Keratinocyte (primary cell): ENCODE measurements around the gene FUT8. TPM values are rescaled to one million over a fixed set of nuclear protein-coding genes. Genes with fewer than 3 reads are reported as not detected.

ENCODE experiments used
- DNase-seq: peaks from one replicate; pipeline ENCODE4 v3.0.0-alpha.2; 2011; ENCODE audit warnings: low read depth, missing footprints, low spot score
- FAIRE-seq: peaks from 2 replicates; lab custom pipeline; 2011; peaks lifted over from hg19 to GRCh38; lab: Jason Lieb, UNC
- H2AFZ ChIP-seq: 2 replicates; pipeline ENCODE4 v1.6.0; 2012; ENCODE audit warnings: low read length, control low read depth, inconsistent platforms; ENCODE audit not compliant: control insufficient read depth
- H3K27ac ChIP-seq: 2 replicates; pipeline ENCODE4 v1.5.1; 2011; ENCODE audit warnings: low read length; ENCODE audit not compliant: control insufficient read depth, insufficient read depth
- H3K27me3 ChIP-seq: 3 replicates; pipeline ENCODE4 v1.6.0; 2011; ENCODE audit warnings: low read length; ENCODE audit not compliant: control insufficient read depth, insufficient read depth; ENCODE audit errors: extremely low read depth
- H3K36me3 ChIP-seq, 2 experiments: 2 replicates in 1 of 2; 3 replicates in 1 of 2; pipeline ENCODE4 v1.5.1; 2011; ENCODE audit warnings: low read length in 2 of 2, mild to moderate bottlenecking in 1 of 2; ENCODE audit not compliant: control insufficient read depth in 2 of 2, insufficient read depth in 2 of 2; ENCODE audit errors: extremely low read depth in 1 of 2
- H3K4me1 ChIP-seq: 3 replicates; pipeline ENCODE4 v1.5.1; 2011; ENCODE audit warnings: low read length; ENCODE audit not compliant: control insufficient read depth, insufficient read depth; ENCODE audit errors: extremely low read depth
- H3K4me2 ChIP-seq: 3 replicates; pipeline ENCODE4 v1.6.0; 2011; ENCODE audit warnings: low read depth, low read length; ENCODE audit not compliant: control insufficient read depth, insufficient read depth; ENCODE audit errors: extremely low read depth
- H3K4me3 ChIP-seq, 3 experiments: fragments of 200-600 bp in 1 of 3; sonication (generic) in 1 of 3; 2 replicates in 2 of 3; 3 replicates in 1 of 3; pipeline ENCODE4 v1.5.1; 2011 to 2016; ENCODE audit warnings: low read length in 3 of 3, mild to moderate bottlenecking in 3 of 3, control low read depth in 2 of 3, inconsistent platforms in 1 of 3, low read depth in 1 of 3, mixed read lengths in 1 of 3, mixed run types in 1 of 3, moderate library complexity in 1 of 3; ENCODE audit not compliant: control insufficient read depth in 2 of 3, insufficient read depth in 2 of 3; ENCODE audit errors: extremely low read depth in 1 of 3
- H3K79me2 ChIP-seq: 2 replicates; pipeline ENCODE4 v1.6.0; 2012; ENCODE audit warnings: low read length; ENCODE audit not compliant: control insufficient read depth, insufficient read depth
- H3K9ac ChIP-seq: 3 replicates; pipeline ENCODE4 v1.6.0; 2011; ENCODE audit warnings: low read length; ENCODE audit not compliant: control insufficient read depth, insufficient read depth; ENCODE audit errors: extremely low read depth
- H3K9me1 ChIP-seq: 3 replicates; pipeline ENCODE4 v1.6.0; 2011; ENCODE audit warnings: low read length; ENCODE audit not compliant: control insufficient read depth, insufficient read depth; ENCODE audit errors: extremely low read depth
- H3K9me3 ChIP-seq: 2 replicates; pipeline ENCODE4 v1.5.1; 2012; ENCODE audit warnings: low read depth, low read length; ENCODE audit not compliant: control insufficient read depth
- H4K20me1 ChIP-seq: 3 replicates; pipeline ENCODE4 v1.6.0; 2011; ENCODE audit warnings: low read length; ENCODE audit not compliant: control insufficient read depth, insufficient read depth; ENCODE audit errors: extremely low read depth
- CTCF ChIP-seq, 3 experiments: IDR thresholded peaks in 1 of 3; conservative IDR thresholded peaks in 1 of 3; optimal IDR thresholded peaks in 1 of 3; 2 replicates in 2 of 3; 3 replicates in 1 of 3; pipeline versions ENCODE3 to v1.5.1; 2011; ENCODE audit warnings: low read length in 3 of 3, mild to moderate bottlenecking in 3 of 3, moderate library complexity in 2 of 3, control low read depth in 1 of 3, inconsistent platforms in 1 of 3; ENCODE audit not compliant: insufficient read depth in 2 of 3; ENCODE audit errors: extremely low read depth in 1 of 3
- EZH2 ChIP-seq: IDR thresholded peaks from one replicate; pipeline ENCODE4 v1.6.1; 2012; ENCODE audit warnings: inconsistent platforms, mild to moderate bottlenecking, low read length, moderate library complexity
- dilution Hi-C: fragments of 300-500 bp; cut with MboI; formaldehyde crosslinking; loops from one replicate; pipeline ENCODE4 v1.7.0; 2020; ENCODE audit warnings: low sequenced_read_pairs; ENCODE audit not compliant: extremely low pct_ligation_motif_present
- polyA plus RNA-seq, 5 experiments: library from polyadenylated mRNA; depleted of rRNA in 3 of 5; stranded (reverse) in 3 of 5; stranded (forward) in 1 of 5; unstranded in 1 of 5; fragments of >200 nt; gene quantifications; 1 replicate in 1 of 5; 2 replicates in 3 of 5; 3 replicates in 1 of 5; pipeline versions ENCODE4 v1.2.1 to v1.2.3, GENCODE V29; 2011 to 2012; ENCODE audit warnings: missing spikeins in 2 of 5, low read depth in 1 of 5, low replicate concordance in 1 of 5

The FUT8 gene
- polyA plus RNA-seq, 1 donor (not counting 4 experiments of a cell fraction or from before 2014, with no cell fraction given), result 12.5 TPM

GRCh38 chr14:65433157-65433556 lies 20.6 kb downstream of the FUT8 start:
- Histone ChIP-seq H3K27me3 (no peaks in the 10 kb centered on the region), H3K9me1 (no peaks in the 10 kb centered on the region), H3K4me1 (no peaks in the 10 kb centered on the region), H3K9ac (no peak overlapping the region), H4K20me1 (no peaks in the 10 kb centered on the region), H3K4me2 (no peak overlapping the region), H3K27ac (no peak overlapping the region), H3K9me3 (no peaks in the 10 kb centered on the region), H2AFZ (no peak overlapping the region), H3K4me3 (no peak overlapping the region), H3K79me2 (no peaks in the 10 kb centered on the region), H3K36me3 (no peaks in the 10 kb centered on the region)
- no peak for TF ChIP-seq EZH2
- no peak for TF ChIP-seq CTCF (optimal IDR thresholded peaks at IDR 0.05 in 1 of 3, IDR thresholded peaks at IDR 0.05 in 1 of 3, conservative IDR thresholded peaks at IDR 0.05 in 1 of 3; ENCODE audit: extremely low read depth in 1 of 3, insufficient read depth in 2 of 3, low read length in 3 of 3)
- DNase-seq (no peak), FAIRE-seq (no peak)
- dilution Hi-C loops, result no loop called here

GRCh38 chr14:65433646-65434045 lies 21.1 kb downstream of the FUT8 start:
- Histone ChIP-seq H3K9ac (no peak overlapping the region), H3K9me1 (no peaks in the 10 kb centered on the region), H3K4me1 (no peaks in the 10 kb centered on the region), H3K27ac (no peak overlapping the region), H3K27me3 (no peaks in the 10 kb centered on the region), H4K20me1 (no peaks in the 10 kb centered on the region), H3K4me3 (no peak overlapping the region), H3K9me3 (no peaks in the 10 kb centered on the region), H3K36me3 (no peaks in the 10 kb centered on the region), H3K79me2 (no peaks in the 10 kb centered on the region), H2AFZ (no peak overlapping the region), H3K4me2 (no peak overlapping the region)
- TF ChIP-seq EZH2 (no peak), CTCF (optimal IDR thresholded peaks at IDR 0.05 in 1 of 3, IDR thresholded peaks at IDR 0.05 in 1 of 3, conservative IDR thresholded peaks at IDR 0.05 in 1 of 3; ENCODE audit: extremely low read depth in 1 of 3, insufficient read depth in 2 of 3, low read length in 3 of 3) (no peak)
- DNase-seq, result no peak
- no peak for FAIRE-seq
- dilution Hi-C loops, result no loop called here
